ENCODE data around the gene FOXM1. TPM values are rescaled to one million over a fixed set of nuclear protein-coding genes. Genes with fewer than 3 reads are reported as not detected.

Gene FOXM1
- polyA plus RNA-seq, 1 donor from 2014 or later = 0.31 TPM

DNA sequence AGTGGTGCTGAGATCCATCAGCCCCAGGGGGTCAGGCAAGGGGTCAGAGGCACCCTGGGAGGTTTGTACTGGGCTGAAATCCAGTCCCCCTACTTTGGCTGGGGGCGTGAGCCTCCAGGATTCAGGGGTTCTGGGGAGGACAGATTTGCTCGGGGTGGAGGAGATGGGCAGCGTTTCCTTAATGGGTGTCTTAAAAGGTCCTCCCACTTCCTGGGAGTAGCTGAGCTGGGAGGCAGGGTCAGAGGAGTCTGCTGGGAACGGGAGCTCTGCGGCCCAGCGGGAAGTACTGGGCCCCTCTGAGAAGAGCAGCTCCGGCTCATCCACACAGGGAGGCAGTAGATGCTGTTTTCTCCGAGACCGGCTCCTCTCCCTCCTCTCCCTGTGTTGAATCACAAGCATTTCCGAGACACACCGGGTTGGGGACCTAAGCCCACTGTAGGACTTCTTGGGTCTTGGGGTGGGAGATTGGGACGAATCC, 18.0 kb downstream of the FOXM1 start:
- no peaks in the 10 kb centered on the region for H3K9me2 ChIP-seq (ENCODE audit: insufficient read depth, low read length)
- no peak overlapping the region for H3K4me2 ChIP-seq (ENCODE audit: low read length)
- H3K9me3 ChIP-seq (ENCODE audit: low read length) = no peaks in the 10 kb centered on the region
- H3K27me3 ChIP-seq (ENCODE audit: insufficient read depth, low read depth, low read length) = no peaks in the 10 kb centered on the region
- H3K27ac ChIP-seq (ENCODE audit: low read length) = no peak overlapping the region
- H3K79me2 ChIP-seq (replicated peaks; ENCODE audit: insufficient read depth, low read length) = no peaks in the 10 kb centered on the region
- no peak overlapping the region for H2AFZ ChIP-seq (ENCODE audit: low read depth, low read length)
- no peaks in the 10 kb centered on the region for H3F3A ChIP-seq (ENCODE audit: insufficient read depth, low read length, poor library complexity, severe bottlenecking)
- H4K20me1 ChIP-seq (ENCODE audit: insufficient read depth) = no peaks in the 10 kb centered on the region
- H3K9ac ChIP-seq (ENCODE audit: low read length) = no peak overlapping the region
- H3K4me3 ChIP-seq (ENCODE audit: low read length) = no peak overlapping the region
- TF ChIP-seq SMC3 (conservative IDR thresholded peaks at IDR 0.05; ENCODE audit: poor library complexity) (no peak), POLR2AphosphoS5 (IDR thresholded peaks at IDR 0.05) (no peak), MXI1 (conservative IDR thresholded peaks at IDR 0.05; ENCODE audit: poor library complexity, severe bottlenecking) (no peak), EP300 (conservative IDR thresholded peaks at IDR 0.05; ENCODE audit: poor library complexity, severe bottlenecking) (no peak), EZH2 (IDR thresholded peaks at IDR 0.05; ENCODE audit: borderline replicate concordance, insufficient read depth, low read length, poor library complexity, severe bottlenecking) (no peak), TAF1 (IDR thresholded peaks at IDR 0.05; ENCODE audit: low read depth) (no peak), RAD21 (conservative IDR thresholded peaks at IDR 0.05) (no peak)
- TF ChIP-seq, protein P1, sequence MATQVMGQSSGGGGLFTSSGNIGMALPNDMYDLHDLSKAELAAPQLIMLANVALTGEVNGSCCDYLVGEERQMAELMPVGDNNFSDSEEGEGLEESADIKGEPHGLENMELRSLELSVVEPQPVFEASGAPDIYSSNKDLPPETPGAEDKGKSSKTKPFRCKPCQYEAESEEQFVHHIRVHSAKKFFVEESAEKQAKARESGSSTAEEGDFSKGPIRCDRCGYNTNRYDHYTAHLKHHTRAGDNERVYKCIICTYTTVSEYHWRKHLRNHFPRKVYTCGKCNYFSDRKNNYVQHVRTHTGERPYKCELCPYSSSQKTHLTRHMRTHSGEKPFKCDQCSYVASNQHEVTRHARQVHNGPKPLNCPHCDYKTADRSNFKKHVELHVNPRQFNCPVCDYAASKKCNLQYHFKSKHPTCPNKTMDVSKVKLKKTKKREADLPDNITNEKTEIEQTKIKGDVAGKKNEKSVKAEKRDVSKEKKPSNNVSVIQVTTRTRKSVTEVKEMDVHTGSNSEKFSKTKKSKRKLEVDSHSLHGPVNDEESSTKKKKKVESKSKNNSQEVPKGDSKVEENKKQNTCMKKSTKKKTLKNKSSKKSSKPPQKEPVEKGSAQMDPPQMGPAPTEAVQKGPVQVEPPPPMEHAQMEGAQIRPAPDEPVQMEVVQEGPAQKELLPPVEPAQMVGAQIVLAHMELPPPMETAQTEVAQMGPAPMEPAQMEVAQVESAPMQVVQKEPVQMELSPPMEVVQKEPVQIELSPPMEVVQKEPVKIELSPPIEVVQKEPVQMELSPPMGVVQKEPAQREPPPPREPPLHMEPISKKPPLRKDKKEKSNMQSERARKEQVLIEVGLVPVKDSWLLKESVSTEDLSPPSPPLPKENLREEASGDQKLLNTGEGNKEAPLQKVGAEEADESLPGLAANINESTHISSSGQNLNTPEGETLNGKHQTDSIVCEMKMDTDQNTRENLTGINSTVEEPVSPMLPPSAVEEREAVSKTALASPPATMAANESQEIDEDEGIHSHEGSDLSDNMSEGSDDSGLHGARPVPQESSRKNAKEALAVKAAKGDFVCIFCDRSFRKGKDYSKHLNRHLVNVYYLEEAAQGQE (IDR thresholded peaks at IDR 0.05; ENCODE audit: borderline replicate concordance) = no peak
- TF ChIP-seq, protein P2, sequence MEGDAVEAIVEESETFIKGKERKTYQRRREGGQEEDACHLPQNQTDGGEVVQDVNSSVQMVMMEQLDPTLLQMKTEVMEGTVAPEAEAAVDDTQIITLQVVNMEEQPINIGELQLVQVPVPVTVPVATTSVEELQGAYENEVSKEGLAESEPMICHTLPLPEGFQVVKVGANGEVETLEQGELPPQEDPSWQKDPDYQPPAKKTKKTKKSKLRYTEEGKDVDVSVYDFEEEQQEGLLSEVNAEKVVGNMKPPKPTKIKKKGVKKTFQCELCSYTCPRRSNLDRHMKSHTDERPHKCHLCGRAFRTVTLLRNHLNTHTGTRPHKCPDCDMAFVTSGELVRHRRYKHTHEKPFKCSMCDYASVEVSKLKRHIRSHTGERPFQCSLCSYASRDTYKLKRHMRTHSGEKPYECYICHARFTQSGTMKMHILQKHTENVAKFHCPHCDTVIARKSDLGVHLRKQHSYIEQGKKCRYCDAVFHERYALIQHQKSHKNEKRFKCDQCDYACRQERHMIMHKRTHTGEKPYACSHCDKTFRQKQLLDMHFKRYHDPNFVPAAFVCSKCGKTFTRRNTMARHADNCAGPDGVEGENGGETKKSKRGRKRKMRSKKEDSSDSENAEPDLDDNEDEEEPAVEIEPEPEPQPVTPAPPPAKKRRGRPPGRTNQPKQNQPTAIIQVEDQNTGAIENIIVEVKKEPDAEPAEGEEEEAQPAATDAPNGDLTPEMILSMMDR (IDR thresholded peaks at IDR 0.05; ENCODE audit: poor library complexity, severe bottlenecking) = no peak
- no peaks in the 10 kb centered on the region for H3K36me3 ChIP-seq (ENCODE audit: insufficient read depth, low read length)

DNA sequence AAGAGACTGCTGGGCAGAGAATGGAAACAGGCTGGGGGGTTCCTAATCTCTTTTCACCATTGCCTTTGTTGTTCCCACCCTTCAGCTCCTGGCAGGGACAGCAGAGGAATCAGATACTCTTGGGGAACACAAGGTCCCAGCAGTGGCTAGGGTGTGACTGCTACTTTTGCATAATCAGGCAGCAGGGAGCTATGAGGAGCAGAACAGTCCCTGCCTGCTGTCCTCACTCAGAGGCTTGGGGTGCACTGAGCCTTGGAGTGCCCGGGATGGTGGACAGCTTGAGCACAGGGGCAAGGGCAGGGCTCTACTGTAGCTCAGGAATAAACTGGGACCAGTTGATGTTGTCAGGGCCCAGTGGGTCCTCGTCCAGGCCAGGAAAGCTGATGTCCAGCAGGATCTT, 18.6 kb downstream of the FOXM1 start:
- H3K36me3 ChIP-seq (ENCODE audit: insufficient read depth, low read length) = no peaks in the 10 kb centered on the region
- TF ChIP-seq EP300 (conservative IDR thresholded peaks at IDR 0.05; ENCODE audit: poor library complexity, severe bottlenecking) (no peak), EZH2 (IDR thresholded peaks at IDR 0.05; ENCODE audit: borderline replicate concordance, insufficient read depth, low read length, poor library complexity, severe bottlenecking) (no peak), RAD21 (conservative IDR thresholded peaks at IDR 0.05) (no peak), MXI1 (conservative IDR thresholded peaks at IDR 0.05; ENCODE audit: poor library complexity, severe bottlenecking) (no peak), POLR2AphosphoS5 (IDR thresholded peaks at IDR 0.05) (no peak), SMC3 (conservative IDR thresholded peaks at IDR 0.05; ENCODE audit: poor library complexity) (no peak), TAF1 (IDR thresholded peaks at IDR 0.05; ENCODE audit: low read depth) (no peak)
- TF ChIP-seq, protein P2 (IDR thresholded peaks at IDR 0.05; ENCODE audit: poor library complexity, severe bottlenecking) = no peak
- TF ChIP-seq, protein P1 (IDR thresholded peaks at IDR 0.05; ENCODE audit: borderline replicate concordance) = no peak
- no peak overlapping the region for H3K9ac ChIP-seq (ENCODE audit: low read length)
- H3F3A ChIP-seq (ENCODE audit: insufficient read depth, low read length, poor library complexity, severe bottlenecking) = no peaks in the 10 kb centered on the region
- H3K9me2 ChIP-seq (ENCODE audit: insufficient read depth, low read length) = no peaks in the 10 kb centered on the region
- no peaks in the 10 kb centered on the region for H4K20me1 ChIP-seq (ENCODE audit: insufficient read depth)
- H3K27ac ChIP-seq (ENCODE audit: low read length) = no peak overlapping the region
- H3K4me2 ChIP-seq (ENCODE audit: low read length) = no peak overlapping the region
- H2AFZ ChIP-seq (ENCODE audit: low read depth, low read length) = no peak overlapping the region
- no peaks in the 10 kb centered on the region for H3K79me2 ChIP-seq (replicated peaks; ENCODE audit: insufficient read depth, low read length)
- no peaks in the 10 kb centered on the region for H3K9me3 ChIP-seq (ENCODE audit: low read length)
- H3K27me3 ChIP-seq (ENCODE audit: insufficient read depth, low read depth, low read length) = no peaks in the 10 kb centered on the region
- H3K4me3 ChIP-seq (ENCODE audit: low read length) = no peak overlapping the region

Measured in neural cell (in vitro differentiated cells).